ENCODE results near the gene KRTAP22-1. TPM values are rescaled to one million over a fixed set of nuclear protein-coding genes. Genes with fewer than 3 reads are reported as not detected.

Gene KRTAP22-1
- total RNA-seq, 1 donor from 2014 or later = not detected

GRCh38 chr21:30605968-30606367 lies 5.1 kb downstream of the KRTAP22-1 start:
- DNase-seq (ENCODE audit: extremely low spot score, unreplicated experiment) = no peak
- no peaks in the 10 kb centered on the region for H3K4me1 Mint-ChIP-seq (ENCODE audit: unreplicated experiment)
- no peak overlapping the region for H3K4me3 Mint-ChIP-seq (ENCODE audit: unreplicated experiment)
- H3K9me3 Mint-ChIP-seq (ENCODE audit: unreplicated experiment) = peaks cover 7% of the 10 kb centered on the region
- no peak for TF ChIP-seq CTCF (IDR thresholded peaks at IDR 0.05)
- H3K27ac Mint-ChIP-seq (ENCODE audit: unreplicated experiment) = no peak overlapping the region
- H3K27me3 Mint-ChIP-seq (ENCODE audit: unreplicated experiment) = no peaks in the 10 kb centered on the region
- H3K36me3 Mint-ChIP-seq (ENCODE audit: unreplicated experiment) = no peaks in the 10 kb centered on the region

- Mint-ChIP-seq H3K27me3 (ENCODE audit: unreplicated experiment) (no peaks in the 10 kb centered on the region), H3K4me3 (ENCODE audit: unreplicated experiment) (no peak overlapping the region), H3K27ac (ENCODE audit: unreplicated experiment) (no peak overlapping the region), H3K4me1 (ENCODE audit: unreplicated experiment) (peaks cover 1% of the 10 kb centered on the region), H3K36me3 (ENCODE audit: unreplicated experiment) (no peaks in the 10 kb centered on the region), H3K9me3 (ENCODE audit: unreplicated experiment) (peaks cover 12% of the 10 kb centered on the region)
- no peak for DNase-seq (ENCODE audit: extremely low spot score, unreplicated experiment)
- no peak for TF ChIP-seq CTCF (IDR thresholded peaks at IDR 0.05)
Observed at GRCh38 chr21:30612132-30612531, 11.2 kb downstream of the KRTAP22-1 start.

- Mint-ChIP-seq H3K9me3 (ENCODE audit: unreplicated experiment) (peaks cover 10% of the 10 kb centered on the region), H3K4me3 (ENCODE audit: unreplicated experiment) (no peak within 1 kb of the TSS), H3K27ac (ENCODE audit: unreplicated experiment) (no peak within 1 kb of the TSS), H3K36me3 (ENCODE audit: unreplicated experiment) (no peaks in the 10 kb centered on the region), H3K4me1 (ENCODE audit: unreplicated experiment) (peaks cover 1% of the 10 kb centered on the region), H3K27me3 (ENCODE audit: unreplicated experiment) (no peaks in the 10 kb centered on the region)
- no peak for TF ChIP-seq CTCF (IDR thresholded peaks at IDR 0.05)
- DNase-seq (ENCODE audit: extremely low spot score, unreplicated experiment) = no peak
Observed at GRCh38 chr21:30613836-30614235, 12.9 kb downstream of the KRTAP22-1 start, which contains the start of gene KRTAP6-1. TSS of gene KRTAP6-1 (minus strand) at chr21:30613930. CDS start at chr21:30613904, 26 bp downstream.

- peaks cover 13% of the 10 kb centered on the region for H3K9me3 Mint-ChIP-seq (ENCODE audit: unreplicated experiment)
- no peaks in the 10 kb centered on the region for H3K36me3 Mint-ChIP-seq (ENCODE audit: unreplicated experiment)
- H3K4me3 Mint-ChIP-seq (ENCODE audit: unreplicated experiment) = no peak overlapping the region
- no peak for DNase-seq (ENCODE audit: extremely low spot score, unreplicated experiment)
- H3K4me1 Mint-ChIP-seq (ENCODE audit: unreplicated experiment) = peaks cover 3% of the 10 kb centered on the region
- no peak overlapping the region for H3K27ac Mint-ChIP-seq (ENCODE audit: unreplicated experiment)
- H3K27me3 Mint-ChIP-seq (ENCODE audit: unreplicated experiment) = no peaks in the 10 kb centered on the region
- no peak for TF ChIP-seq CTCF (IDR thresholded peaks at IDR 0.05)
Observed at GRCh38 chr21:30615199-30615598, 14.3 kb downstream of the KRTAP22-1 start.

GRCh38 chr21:30616125-30616524 lies 15.2 kb downstream of the KRTAP22-1 start, which contains the start of gene KRTAP20-1:
TSS of gene KRTAP20-1 (plus strand) at chr21:30616425. CDS start at chr21:30616455, 30 bp downstream.
- Mint-ChIP-seq H3K27ac (ENCODE audit: unreplicated experiment) (no peak within 1 kb of the TSS), H3K9me3 (ENCODE audit: unreplicated experiment) (peaks cover 9% of the 10 kb centered on the region), H3K36me3 (ENCODE audit: unreplicated experiment) (no peaks in the 10 kb centered on the region), H3K4me1 (ENCODE audit: unreplicated experiment) (peaks cover 4% of the 10 kb centered on the region), H3K4me3 (ENCODE audit: unreplicated experiment) (no peak within 1 kb of the TSS), H3K27me3 (ENCODE audit: unreplicated experiment) (no peaks in the 10 kb centered on the region)
- no peak for DNase-seq (ENCODE audit: extremely low spot score, unreplicated experiment)
- no peak for TF ChIP-seq CTCF (IDR thresholded peaks at IDR 0.05)
